Stimulated activated CD4-positive, alpha-beta T cell treated with anti-CD3 and anti-CD28 coated beads, Interleukin-12 subunit alpha, Interleukin-12 subunit beta, amount 100 ng/mL, for 24 hours (primary cell): Measurements from ENCODE around the gene SMIM43.
"Not testable (repeated sequence)": the region's sequence is repeated elsewhere in the genome, so short reads cannot be mapped to it uniquely, and the experiment has no call there.

Source experiments
- DNase-seq, 2 experiments: peaks; one replicate each; pipeline ENCODE4 v3.0.0-alpha.2; 2020; ENCODE audit warnings: low read depth in 2 of 2

Gene SMIM43

DNA sequence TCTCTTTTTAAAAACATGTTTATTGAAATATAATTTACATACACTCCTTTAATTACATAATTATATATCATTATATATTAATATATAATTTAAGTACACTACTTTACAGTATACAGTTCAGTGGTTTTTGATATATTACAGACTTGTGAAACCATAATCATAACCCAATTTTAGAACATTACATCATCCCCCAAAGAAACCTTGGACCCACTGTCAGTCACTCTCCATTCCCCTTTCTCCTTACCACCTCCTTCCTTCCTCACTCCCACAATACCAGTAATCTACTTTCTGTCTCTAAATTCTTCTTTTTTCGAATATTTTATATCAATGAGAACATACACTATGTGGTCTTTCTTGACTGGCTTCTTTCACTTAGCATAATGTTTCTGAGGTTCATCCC, 18.2 kb upstream of the SMIM43 start:
- no peak for DNase-seq

DNA sequence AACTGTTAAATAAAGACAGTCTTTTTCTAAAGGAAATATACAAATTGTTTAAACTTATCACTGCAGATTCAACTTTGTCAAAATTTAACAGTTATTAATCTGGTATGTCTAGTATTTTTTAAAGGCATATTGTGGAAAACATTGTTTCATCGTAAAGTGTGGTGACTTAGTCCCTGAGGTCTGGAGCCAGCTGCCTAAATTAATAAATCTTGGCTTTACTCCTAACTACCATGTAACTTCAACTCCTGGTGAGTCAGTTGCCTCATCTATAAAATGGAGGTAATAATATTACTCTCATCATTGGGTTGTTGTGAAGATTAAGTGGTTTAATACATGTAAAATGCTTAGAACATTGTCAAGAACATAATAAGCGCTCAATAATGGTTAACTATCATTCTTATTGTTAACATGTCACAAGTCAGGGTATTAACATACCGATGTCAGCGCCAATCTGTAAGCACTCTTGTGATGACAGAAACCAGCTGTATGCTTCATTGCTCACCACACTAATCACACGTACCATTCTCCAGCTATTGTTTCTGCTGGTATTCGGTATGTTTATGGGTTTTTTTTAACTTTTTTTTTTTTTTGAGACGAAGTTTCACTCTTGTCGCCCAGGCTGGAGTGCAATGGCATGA, 14.1 kb upstream of the SMIM43 start:
- no peak for DNase-seq

DNA sequence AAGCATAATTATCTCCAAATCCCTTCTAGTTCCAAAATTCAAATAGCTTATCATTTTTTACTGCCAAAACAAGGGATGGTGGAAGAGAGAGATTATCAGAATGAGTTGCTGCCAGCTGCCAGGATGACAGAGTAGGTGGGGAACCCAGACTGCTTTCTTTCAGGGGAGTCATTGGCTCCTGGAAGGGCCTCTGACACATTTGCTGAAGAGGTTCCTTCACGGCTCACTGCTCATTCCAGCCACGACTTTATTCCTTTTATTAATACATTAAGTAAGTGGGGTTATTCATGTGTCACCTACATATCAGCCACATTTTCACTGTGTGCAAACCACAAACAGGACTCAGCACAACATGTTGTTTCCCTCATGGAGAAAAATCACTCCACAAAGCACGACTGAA, 12.7 kb upstream of the SMIM43 start:
- DNase-seq: no peak

DNA sequence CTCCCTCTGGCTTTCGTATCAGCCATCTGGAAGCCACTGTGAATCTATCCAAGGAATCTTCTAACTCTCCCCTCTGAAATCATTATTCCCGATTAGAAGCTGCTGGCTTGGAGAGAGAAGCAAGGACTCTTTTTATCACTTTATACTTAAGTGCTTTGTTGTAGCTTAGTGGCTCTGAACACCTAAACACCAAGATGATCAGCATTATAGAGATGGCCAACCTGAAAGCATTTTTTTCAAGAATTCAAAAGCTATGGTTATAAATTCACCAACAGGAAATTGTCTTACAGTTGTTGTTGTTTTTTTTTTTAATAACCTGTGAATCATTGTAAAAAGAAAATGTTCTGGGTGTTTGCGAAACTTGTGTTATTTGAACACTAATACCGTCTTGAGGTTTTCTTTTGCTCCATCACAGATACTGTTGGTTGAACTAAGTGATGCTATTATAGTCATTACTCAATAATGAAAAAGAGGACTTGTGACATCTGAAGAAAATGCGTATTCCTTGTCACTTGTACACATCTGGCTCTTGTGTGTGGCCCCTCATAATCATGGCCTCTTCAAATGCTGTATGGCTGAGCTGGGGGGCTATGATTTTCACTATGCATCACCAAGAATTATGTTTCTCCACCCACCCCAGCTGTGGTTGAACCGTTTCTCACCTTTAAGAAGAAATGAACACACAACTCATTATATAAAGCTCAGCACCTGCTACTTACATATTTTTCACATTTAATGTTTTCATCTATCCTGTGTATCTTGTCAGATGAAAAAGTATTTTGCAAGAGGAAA, 11.8 kb upstream of the SMIM43 start:
- no peak for DNase-seq

DNA sequence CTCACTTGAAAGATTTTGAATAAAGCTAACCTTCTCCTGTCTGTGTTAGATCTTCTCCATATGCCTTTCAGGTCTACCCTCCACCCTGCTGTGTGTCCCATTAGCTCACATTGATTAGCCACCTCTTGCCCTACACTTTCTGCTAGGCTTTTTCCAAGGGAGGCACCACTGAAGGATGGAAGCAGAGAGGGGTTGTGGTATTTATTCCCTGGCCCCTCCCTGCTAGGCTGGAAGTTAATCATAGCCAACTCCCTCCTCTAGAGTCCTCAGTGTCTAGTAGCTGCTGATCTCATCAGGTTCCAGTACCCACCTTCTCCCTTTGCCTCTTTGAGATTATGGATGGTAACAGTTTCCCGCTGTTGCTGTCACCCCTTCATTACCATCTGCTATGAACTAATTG, 8.9 kb upstream of the SMIM43 start:
- no peak for DNase-seq

DNA sequence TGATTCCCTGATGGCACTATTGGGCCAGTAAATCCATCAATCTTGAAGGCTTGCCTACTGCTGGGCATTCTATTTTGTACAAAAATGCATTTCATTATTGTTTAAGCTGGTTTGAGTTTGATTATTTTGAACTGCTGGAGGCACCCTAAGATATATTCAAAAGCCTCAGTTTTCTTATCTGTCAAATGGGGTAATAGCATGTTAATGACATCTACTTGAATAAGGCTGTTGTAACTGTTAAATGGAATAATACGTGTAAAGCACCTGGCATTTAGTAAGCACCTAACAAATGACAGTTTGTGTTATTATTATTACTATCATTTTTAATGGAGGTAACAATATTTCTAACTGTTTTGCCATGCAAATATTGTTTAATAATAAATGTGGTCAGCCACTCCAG, 6.9 kb upstream of the SMIM43 start:
- no peak for DNase-seq

DNA sequence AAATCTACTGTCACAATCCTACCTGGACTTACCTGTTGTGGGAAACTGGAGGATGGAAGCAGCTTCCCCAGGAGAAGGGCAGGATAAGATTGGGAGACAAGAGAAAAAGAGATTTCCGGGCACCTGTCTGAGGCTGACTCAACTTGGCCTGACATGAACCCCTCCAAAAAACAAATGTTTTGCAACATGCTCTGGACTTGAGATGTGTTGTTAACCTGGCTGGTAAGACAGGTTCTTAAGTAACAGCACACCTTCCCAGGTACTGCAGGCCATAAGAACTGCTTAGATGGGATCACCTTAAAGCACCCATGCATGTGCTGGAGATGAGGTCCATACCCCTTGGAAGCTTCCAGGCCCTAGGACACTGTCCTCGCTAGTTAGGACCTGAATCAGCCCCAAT, 4.4 kb upstream of the SMIM43 start:
- no peak for DNase-seq

DNA sequence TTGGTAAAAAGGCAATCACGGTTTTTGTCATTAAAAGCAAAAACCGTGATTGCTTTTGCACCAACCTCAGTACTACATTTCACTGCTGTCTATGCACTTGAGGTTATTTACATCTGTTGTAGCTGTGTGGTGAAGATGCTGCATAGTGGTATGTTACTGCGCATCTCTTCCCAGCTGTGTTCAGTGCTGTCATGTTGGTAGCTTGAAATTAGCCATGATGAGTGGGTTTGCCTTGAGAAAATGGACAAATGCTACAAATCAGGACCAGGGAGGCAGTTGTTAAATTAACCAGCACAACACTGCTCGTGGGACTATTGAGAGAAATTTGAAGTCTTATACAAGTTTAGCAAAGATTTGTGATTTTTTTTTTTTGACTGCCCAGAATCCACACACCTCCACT, 2.2 kb upstream of the SMIM43 start:
- no peak for DNase-seq

DNA sequence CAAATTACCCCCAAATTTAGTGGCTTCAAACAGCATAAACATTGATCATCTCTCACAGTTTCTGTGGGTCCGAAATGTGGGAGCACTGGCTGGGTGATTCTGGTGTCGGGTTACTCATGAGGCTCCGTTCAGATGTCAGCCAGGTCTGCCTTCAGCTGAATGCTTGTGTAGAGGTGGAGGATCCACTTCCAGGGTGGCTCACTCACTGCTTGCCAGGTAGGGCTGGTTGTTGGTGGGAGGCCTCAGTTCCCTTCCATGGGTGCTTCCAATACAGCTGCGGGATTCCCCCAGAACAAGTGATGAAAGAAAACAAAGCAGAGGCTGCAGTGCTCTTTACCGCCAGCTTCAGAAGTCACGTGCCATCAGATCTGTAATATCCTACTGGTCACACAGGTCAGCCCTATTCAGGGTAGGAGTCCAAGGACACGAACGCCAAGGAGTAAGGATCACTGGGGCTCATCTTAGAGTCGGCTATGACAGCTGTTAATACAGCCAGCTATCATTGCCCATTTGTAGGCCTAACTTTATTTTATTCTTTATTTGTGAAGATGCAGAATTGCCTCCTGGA, 1.1 kb upstream of the SMIM43 start:
- no peak for DNase-seq

DNA sequence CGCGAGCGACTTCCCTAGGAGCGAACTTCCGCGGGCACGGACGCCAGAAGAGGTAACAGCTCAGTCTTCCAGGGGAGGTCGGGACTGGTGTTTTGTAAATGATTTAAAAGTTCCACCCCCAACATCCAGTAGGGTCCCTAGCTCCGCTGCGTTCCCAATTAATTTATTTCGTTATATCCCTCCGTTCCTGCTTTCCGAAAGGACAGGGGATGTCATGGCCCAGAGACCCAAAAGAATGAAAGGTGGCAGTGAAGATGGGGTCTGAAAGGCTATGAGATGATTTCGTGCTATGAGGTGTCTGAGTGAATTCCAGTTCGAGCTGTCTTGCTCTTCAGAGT, 373 bp upstream of the SMIM43 start:
- no peak for DNase-seq

DNA sequence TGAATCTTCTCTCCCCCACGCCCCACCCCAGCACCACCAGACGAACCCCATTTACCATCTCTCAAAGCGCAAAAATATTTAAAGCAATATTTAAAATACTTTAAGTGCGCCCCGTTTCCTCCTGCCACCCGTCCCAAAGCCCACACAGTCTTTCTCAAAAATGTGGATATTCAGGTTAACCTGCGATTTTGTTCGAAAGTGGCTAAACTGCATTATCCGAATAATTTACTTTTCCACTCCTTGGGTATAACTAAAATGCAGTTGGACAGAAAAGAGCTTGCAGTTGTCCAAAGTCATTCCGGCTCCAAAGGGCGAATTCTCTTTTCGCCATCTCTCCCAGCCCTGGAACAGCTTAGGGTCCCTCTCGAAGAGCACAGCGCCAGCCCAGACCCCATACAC, 662 bp downstream of the SMIM43 start:
- DNase-seq: no peak

DNA sequence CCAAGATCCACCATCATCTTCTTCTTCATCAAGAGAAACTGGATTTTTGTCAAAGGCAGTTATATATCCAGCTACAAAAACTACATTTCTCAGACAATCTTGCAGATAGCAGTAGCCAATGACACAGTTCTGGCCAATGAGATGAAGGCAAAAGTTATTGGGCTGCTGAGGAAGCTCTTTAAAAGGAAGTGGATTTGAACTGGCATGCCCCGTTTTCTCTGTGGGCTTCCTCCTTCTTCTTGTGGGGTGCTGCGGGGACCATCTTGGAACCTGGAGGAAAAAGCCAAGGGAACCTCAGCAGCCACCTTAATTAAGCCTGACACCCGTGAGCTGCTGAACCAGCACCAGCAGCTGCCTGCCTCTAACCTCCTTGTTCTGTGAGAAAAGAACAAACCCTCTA, 4.8 kb downstream of the SMIM43 start:
- no peak for DNase-seq

DNA sequence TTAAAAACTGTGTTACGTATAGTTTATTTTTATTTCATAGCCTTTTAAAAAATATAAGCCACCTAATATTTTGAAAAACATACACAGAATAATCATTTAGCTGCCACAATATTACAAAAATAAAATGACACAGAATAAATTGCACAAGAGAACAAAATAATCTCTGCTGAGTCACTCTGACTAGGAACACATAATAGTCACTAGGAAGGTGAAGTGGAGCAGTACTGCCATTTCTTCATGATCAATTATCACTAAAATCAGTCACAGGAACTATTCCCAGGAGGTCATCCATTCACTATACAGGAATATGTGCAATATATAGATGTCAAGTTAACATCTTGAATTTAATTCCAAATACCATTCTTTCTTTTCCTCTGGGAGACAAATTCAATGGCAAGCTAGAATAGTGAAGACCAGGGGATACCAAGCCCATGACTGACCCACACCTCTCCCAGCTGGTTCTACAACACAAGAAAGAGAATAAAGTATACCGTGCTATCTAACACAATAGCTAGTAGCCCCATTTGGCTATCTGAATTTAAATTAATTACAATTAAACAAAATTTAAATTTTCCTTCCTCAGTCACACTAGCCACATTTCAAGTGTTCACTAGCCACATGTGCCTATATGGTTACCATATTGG, 5.9 kb downstream of the SMIM43 start:
- no peak for DNase-seq

DNA sequence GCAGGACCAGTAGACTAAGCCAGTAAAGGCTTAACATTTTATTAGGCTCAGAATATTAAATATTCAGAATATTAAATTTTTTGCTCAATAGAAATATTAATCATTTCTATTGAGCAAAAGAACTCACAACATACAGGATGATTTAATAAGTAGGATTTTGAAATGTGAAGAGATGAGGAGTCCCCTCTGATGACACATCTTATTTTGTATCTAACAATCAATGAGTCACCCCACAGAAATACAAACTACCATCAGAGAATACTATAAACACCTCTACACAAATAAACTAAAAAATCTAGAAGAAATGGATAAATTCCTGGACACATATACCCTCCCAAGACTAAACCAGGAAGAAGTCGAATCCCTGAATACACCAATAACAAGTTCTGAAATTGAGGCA, 12.8 kb downstream of the SMIM43 start:
- not testable (repeated sequence) for DNase-seq

DNA sequence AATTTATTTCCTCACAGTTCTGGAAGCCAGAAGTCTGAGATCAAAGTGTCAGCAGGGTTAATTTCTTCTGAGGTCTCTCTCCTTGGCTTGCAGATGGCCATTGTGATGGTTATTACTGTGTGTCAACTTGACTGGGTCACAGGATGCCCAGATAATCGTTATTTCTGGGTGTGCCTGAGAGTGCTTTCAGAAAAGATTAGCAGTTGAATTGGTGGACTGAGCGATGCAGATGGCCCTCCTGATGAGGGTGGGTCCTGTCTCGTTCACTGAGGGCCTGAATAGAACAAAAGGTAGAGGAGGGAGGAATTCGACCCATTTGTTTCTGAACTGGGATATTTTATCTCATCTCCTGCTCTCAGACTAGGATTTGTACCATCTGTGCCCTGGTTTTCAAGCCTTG, 15.7 kb downstream of the SMIM43 start:
- DNase-seq: no peak

DNA sequence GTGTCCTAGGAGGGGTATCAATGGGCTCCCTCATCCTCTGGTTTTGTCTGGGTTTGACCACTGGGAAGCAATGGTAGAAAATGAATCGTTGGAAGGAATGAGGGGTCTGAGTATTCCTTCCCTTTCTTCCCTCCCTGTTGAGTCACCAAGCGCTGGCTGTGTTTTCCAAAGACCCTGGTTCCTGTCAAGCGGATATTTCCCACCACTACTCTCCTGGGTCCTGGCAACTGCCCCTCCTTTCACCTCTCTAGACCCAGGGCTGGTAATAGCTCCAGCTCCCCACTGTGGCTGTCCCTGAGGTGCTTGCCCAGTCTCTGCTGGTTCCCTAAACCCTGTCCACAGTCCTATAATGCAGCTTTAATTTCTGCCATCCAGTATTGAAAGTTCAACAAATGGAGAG, 22.2 kb downstream of the SMIM43 start:
- no peak for DNase-seq

DNA sequence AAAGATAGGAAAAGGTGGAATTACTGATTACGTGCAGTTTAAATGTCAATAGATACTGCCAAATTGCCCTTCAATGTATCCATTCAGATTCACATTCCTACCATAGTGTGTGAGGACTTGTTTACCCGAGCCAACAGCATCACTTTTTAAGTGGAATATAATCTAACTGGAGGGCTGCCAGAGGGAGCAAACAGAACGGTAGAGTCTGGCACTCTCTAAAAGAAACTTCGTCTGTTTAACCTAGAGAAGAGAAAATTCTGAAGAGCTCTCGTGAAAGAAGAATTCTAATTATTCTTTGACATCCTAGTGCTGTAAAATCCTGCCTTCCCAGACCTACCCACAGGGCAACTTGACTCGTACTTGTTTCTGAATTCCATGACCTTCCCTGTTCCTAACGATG, 23.2 kb downstream of the SMIM43 start:
- DNase-seq: no peak

DNA sequence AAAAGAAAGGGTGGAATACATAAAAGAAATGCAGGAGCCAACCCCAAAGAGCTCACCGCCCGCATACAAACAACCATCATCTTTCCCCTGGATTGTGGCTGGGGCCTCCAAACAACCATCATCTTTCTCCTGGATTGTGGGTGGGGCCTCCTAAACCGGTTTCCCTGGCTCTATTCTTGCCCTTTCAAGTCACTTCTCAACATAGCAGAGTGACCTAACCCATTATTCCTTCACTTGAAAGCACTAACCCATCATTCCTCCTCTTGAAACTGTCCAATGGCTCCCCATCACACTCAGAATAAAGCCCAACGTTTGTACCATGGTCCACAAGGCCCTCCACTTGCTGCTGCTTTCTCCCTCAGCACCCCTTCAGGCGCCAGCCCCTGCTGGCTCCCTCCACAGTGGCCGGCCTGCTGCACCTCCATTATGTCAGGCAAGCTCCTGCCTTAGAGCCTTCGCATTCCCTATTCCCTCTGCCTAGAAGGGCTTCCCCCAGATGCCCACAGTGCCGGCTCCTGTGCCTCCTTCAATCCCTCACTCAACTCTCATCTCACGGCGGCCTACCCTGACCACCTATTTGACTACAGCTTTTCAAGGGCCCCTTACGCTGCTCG, 24.1 kb downstream of the SMIM43 start:
- DNase-seq: no peak

DNA sequence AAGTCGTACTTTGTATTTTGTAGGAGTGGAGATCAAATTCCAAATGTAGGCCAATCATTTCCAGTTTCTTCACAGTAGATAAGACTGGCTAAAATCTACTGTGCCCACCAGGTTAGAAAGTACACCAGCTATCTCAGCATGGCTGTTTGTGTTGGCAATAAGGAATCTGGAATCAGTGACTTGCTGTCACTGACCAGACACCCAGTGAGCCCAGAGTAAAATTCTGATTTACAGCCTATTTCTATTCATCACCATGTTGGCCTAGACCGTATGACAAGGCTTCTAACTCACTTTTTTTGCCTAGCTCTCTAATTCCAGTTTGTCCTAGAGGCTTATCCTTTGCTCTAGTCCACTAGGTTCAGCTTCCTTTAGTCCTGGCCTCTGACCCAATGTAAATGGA, 25.4 kb downstream of the SMIM43 start:
- DNase-seq: no peak

DNA sequence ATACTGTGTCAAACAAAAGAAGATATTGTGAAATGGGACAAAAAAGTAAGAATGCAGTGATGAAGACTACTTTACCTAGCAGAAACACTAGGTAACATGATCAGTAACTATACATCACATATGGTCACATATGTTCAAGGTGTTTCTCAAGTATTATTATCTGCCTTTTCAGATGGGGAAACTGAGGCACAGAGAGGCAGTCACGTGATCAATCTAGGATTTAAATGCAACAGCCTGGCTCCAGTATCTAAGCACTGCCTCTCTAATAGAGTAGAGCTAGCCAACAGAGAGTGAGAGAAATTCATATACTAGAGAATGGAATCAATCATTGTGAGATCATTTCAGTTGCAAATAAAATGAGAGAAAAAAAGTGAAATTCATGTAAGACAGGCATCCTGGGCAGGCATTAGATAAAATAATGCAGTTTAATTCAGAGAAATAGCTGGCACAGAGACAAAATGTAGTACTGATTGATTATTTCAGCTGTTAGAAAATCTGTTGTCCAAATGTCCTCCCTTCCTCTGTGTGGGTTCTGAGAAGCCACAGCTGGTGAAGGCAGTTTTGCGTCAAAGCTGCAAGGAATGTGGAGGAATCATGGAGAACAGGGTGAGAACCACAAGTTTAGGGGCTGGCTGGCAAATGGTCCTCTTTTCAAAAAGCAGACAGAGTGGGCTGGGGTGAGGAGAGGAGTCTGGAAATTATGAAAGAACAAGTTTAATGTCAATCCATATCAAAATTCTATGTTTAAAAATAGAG, 26.0 kb downstream of the SMIM43 start:
- no peak for DNase-seq

DNA sequence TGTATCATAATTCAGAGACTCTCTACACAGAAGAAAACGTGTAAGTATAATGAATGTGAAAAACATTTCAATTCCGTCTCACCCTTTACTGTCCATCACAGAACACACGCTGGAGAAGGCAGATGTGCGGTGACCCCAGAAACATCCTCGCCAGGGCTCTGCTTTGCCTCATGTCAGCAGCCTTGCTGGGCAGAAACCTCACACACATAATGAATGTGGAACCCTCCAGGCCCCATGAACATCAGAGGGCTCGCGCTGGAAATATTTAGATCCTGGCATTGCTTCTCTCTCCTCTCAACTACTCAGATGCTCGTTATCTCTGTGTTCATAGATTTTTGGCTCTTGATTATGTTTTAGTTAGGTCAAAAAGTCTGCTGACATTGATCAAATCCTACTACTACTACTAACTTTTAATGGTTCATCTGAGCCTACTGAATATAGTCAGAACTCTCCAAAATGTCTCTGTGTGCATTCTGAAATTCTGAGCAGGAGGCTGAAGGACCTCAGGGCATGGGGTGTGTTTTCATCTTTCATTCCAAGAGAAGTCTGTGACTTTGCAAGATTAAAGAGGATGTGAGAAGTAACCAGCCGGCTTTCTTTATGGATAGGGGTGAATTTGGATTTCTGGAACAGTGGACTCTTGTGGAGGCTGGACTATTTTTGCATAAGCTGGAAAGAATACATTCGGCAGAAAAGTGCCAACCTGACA, 27.0 kb downstream of the SMIM43 start:
- no peak for DNase-seq
